Neural crest cell (in vitro differentiated cells): ENCODE measurements around the gene NR3C2. TPM values are rescaled to one million over a fixed set of nuclear protein-coding genes. Genes with fewer than 3 reads are reported as not detected.
A peak's percentile ranks its signal among the peaks of the same experiment; 100 is the strongest.

Source experiments
- DNase-seq: peaks from one replicate; pipeline ENCODE4 v3.0.0; 2021; ENCODE audit warnings: low read depth, mixed read lengths, low spot score
- H3K27ac Mint-ChIP-seq: one replicate; pipeline ENCODE4 v1.8.0; 2021; ENCODE audit warnings: mild to moderate bottlenecking, mixed read lengths; ENCODE audit not compliant: unreplicated experiment
- H3K27me3 Mint-ChIP-seq: 2 replicates; pipeline ENCODE4 v1.8.0; 2021; ENCODE audit warnings: low read depth, mild to moderate bottlenecking, mixed read lengths
- H3K36me3 Mint-ChIP-seq: 2 replicates; pipeline ENCODE4 v1.8.0; 2021; ENCODE audit warnings: low read depth, mild to moderate bottlenecking, mixed read lengths
- H3K4me1 Mint-ChIP-seq: 2 replicates; pipeline ENCODE4 v1.8.0; 2021; ENCODE audit warnings: mixed read lengths
- H3K4me3 Mint-ChIP-seq: one replicate; pipeline ENCODE4 v1.8.0; 2021; ENCODE audit warnings: mild to moderate bottlenecking, mixed read lengths
- H3K9me3 Mint-ChIP-seq: 2 replicates; pipeline ENCODE4 v1.8.0; 2021; ENCODE audit warnings: mixed read lengths
- total RNA-seq: library from RNA; stranded (reverse); gene quantifications from 2 replicates; pipeline ENCODE4 v1.2.1, GENCODE V29; 2021
- TF ChIP-seq, protein P1 (sequence below): fragments of 200-600 bp; sonication (generic); conservative IDR thresholded peaks from 2 replicates; pipeline ENCODE4 v1.5.0; 2021; ENCODE audit warnings: antibody characterized with exemption, mild to moderate bottlenecking

Gene NR3C2
- total RNA-seq, 1 donor from 2014 or later: 0.21 TPM

DNA sequence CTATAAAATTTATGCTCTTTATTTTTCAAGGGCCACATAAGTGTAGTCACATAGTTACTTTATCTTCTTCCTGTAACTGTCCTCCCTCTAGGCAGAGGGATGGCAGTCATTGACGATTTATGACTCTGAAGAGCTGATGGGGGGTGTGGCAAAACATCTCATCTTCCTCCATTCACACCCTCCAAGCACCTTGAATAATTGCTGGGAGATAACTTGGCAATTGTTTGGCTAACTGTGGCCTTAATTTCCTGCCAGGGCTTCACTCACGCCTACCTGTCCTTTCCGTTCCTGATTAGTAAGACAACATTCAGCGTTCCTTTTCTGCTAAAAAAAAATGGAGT lies 381.1 kb downstream of the NR3C2 start:
- Mint-ChIP-seq H3K4me1 (peaks cover 7% of the 10 kb centered on the region), H3K9me3 (no peaks in the 10 kb centered on the region), H3K4me3 (no peak overlapping the region), H3K27ac (no peak overlapping the region), H3K27me3 (no peaks in the 10 kb centered on the region), H3K36me3 (no peaks in the 10 kb centered on the region)
- TF ChIP-seq, protein P1, sequence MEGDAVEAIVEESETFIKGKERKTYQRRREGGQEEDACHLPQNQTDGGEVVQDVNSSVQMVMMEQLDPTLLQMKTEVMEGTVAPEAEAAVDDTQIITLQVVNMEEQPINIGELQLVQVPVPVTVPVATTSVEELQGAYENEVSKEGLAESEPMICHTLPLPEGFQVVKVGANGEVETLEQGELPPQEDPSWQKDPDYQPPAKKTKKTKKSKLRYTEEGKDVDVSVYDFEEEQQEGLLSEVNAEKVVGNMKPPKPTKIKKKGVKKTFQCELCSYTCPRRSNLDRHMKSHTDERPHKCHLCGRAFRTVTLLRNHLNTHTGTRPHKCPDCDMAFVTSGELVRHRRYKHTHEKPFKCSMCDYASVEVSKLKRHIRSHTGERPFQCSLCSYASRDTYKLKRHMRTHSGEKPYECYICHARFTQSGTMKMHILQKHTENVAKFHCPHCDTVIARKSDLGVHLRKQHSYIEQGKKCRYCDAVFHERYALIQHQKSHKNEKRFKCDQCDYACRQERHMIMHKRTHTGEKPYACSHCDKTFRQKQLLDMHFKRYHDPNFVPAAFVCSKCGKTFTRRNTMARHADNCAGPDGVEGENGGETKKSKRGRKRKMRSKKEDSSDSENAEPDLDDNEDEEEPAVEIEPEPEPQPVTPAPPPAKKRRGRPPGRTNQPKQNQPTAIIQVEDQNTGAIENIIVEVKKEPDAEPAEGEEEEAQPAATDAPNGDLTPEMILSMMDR: no peak
- no peak for DNase-seq

- peaks cover 7% of the 10 kb centered on the region for H3K4me1 Mint-ChIP-seq
These were observed 381.7 kb downstream of the NR3C2 start for GRCh38 chr4:148060264-148061140.

DNA sequence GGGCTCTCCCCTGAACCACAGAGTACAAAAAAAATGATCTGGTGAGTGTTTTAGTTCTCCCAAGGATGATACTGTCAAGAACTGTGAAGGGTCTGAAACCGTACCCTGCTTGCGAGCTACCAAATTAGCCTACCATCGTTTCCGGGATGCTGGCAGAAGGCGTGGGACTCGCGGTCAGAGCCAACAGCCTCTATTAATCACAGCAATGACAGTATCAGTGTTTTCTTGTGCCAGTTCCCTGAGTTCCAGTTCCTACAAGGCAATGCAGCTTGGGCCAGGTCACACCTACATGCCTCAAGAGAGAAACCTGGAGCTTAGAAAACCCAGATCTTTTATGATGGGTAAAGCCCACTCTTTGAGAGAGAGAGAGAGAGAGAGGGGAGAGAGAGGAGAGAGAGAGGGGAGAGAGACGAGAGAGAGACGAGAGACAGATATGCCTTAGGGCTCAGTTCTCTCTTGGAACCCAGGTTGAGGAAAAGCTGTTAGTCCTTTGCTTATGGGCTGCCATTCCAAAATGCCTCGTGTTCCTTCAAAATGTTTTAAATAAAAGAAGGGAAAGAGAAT lies 382.5 kb downstream of the NR3C2 start:
- Mint-ChIP-seq H3K4me1 (peaks cover under 1% of the 10 kb centered on the region), H3K27ac (no peak overlapping the region), H3K27me3 (no peaks in the 10 kb centered on the region), H3K4me3 (no peak overlapping the region), H3K36me3 (no peaks in the 10 kb centered on the region), H3K9me3 (no peaks in the 10 kb centered on the region)
- TF ChIP-seq, protein P1: no peak
- no peak for DNase-seq

More at GRCh38 chr4:148060264-148061140, 381.7 kb downstream of the NR3C2 start:
- H3K4me3 Mint-ChIP-seq: no peak overlapping the region
- no peak for DNase-seq
- TF ChIP-seq, protein P1: no peak
- no peak overlapping the region for H3K27ac Mint-ChIP-seq
- no peaks in the 10 kb centered on the region for H3K27me3 Mint-ChIP-seq
- no peaks in the 10 kb centered on the region for H3K9me3 Mint-ChIP-seq
- H3K36me3 Mint-ChIP-seq: no peaks in the 10 kb centered on the region

DNA sequence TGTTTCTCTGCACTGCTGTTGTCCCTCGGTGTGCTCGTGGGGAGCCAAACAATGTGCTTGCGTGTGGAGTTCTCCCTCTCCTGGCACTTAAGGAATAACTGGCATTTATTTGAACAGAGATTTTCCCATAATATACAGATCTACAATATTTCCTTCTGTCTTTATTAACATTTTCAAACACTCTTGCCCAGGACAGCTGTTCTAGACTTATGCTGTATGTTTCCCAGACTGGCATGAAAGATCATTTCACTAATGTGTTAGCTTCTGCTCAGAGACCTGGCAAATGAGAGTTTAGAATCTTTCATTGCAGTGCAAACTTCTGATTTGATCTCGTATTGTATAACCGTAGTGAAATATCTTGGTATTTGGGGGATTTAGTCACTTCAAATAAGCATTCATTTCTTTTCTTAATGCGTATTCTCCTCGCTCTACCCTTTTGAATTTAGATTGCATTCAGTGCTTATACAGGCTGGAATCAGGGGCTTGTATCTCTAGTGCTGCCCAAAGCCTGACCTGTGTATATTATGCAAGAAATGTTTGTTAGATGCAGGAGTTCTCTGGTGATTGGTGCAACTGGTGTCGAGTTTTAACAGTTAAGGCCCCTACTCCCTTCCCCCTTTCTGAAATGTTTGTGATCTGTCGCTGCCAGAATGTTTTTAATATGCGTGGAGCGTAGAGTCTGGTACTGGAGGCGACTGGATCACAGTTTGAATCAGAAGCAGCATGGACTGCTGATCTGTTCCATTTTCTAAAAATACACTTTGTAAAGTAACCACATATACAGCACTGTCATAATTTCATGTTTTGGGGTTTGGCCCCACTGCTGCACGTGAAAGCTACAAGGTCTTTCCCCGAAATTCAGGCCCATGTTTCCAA lies 384.0 kb downstream of the NR3C2 start:
- no peaks in the 10 kb centered on the region for H3K36me3 Mint-ChIP-seq
- TF ChIP-seq, protein P1: no peak
- H3K27me3 Mint-ChIP-seq: no peaks in the 10 kb centered on the region
- no peak overlapping the region for H3K4me3 Mint-ChIP-seq
- no peaks in the 10 kb centered on the region for H3K4me1 Mint-ChIP-seq
- DNase-seq: no peak
- no peaks in the 10 kb centered on the region for H3K9me3 Mint-ChIP-seq
- H3K27ac Mint-ChIP-seq: peak overlapping the region; percentile 73

DNA sequence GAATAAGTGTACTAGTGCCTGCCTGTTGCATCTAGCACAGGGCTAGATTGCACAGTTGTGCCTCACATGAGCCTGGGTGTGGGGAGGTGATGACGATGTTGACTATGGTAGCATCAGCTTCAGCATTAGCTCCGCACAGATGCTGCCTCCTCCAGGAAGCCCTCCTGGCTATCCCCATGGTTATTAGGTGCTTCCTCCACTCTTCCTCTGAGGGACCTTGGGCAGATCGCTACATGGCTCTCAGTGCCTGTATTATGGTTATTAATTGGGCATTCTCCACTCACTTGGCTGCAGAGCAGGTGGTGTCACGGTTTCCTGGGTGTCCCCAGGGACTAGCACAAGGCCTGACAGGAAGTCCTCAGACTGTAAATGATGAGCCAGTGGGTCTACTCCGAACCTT lies 384.7 kb downstream of the NR3C2 start:
- no peak for DNase-seq
- no peaks in the 10 kb centered on the region for H3K9me3 Mint-ChIP-seq
- H3K36me3 Mint-ChIP-seq: no peaks in the 10 kb centered on the region
- TF ChIP-seq, protein P1: no peak
- no peaks in the 10 kb centered on the region for H3K4me1 Mint-ChIP-seq
- no peaks in the 10 kb centered on the region for H3K27me3 Mint-ChIP-seq
- no peak overlapping the region for H3K4me3 Mint-ChIP-seq
- H3K27ac Mint-ChIP-seq: no peak overlapping the region
